Measurements from ENCODE around the gene SLC25A44.

Gene SLC25A44

GRCh38 chr1:156242738-156243137 lies 48.8 kb downstream of the SLC25A44 start:
- H3K27ac ChIP-seq = no peak overlapping the region
- no peak for TF ChIP-seq CTCF (IDR thresholded peaks at IDR 0.05)
- no peak overlapping the region for H3K4me3 ChIP-seq
- no peak for DNase-seq (ENCODE audit: low spot score)

- no peak overlapping the region for H3K27ac ChIP-seq
- no peak for DNase-seq (ENCODE audit: low spot score)
- H3K4me3 ChIP-seq = no peak overlapping the region
- TF ChIP-seq CTCF (IDR thresholded peaks at IDR 0.05) = no peak
These were observed 50.2 kb downstream of the SLC25A44 start for GRCh38 chr1:156244126-156244525.

- Histone ChIP-seq H3K4me3 (no peak overlapping the region), H3K27ac (no peak overlapping the region)
- DNase-seq (ENCODE audit: low spot score) = no peak
- TF ChIP-seq CTCF (IDR thresholded peaks at IDR 0.05) = no peak
These were observed 50.8 kb downstream of the SLC25A44 start for GRCh38 chr1:156244712-156245111.

GRCh38 chr1:156245451-156246232 lies 51.7 kb downstream of the SLC25A44 start:
- Histone ChIP-seq H3K27ac (no peak overlapping the region), H3K4me3 (peak overlapping the region; percentile 56)
- DNase-seq (ENCODE audit: low spot score) = no peak
- no peak for TF ChIP-seq CTCF (IDR thresholded peaks at IDR 0.05)

GRCh38 chr1:156246241-156246780 lies 52.4 kb downstream of the SLC25A44 start:
- peak overlapping the region; percentile 56 for H3K4me3 ChIP-seq
- no peak overlapping the region for H3K27ac ChIP-seq
- no peak for TF ChIP-seq CTCF (IDR thresholded peaks at IDR 0.05)
- DNase-seq (ENCODE audit: low spot score) = no peak

GRCh38 chr1:156246781-156247459 lies 53.0 kb downstream of the SLC25A44 start:
- no peak for DNase-seq (ENCODE audit: low spot score)

More at GRCh38 chr1:156246781-156247459, 53.0 kb downstream of the SLC25A44 start:
- Histone ChIP-seq H3K27ac (peak overlapping the region in 1 of 2 donors; percentile 5), H3K4me3 (peak overlapping the region; percentile 7)
- no peak for TF ChIP-seq CTCF (IDR thresholded peaks at IDR 0.05)

All from coronary artery (tissue), 2 donors.